ENCODE results near the gene CCDC102A. TPM values are rescaled to one million over a fixed set of nuclear protein-coding genes. Genes with fewer than 3 reads are reported as not detected.
A peak's percentile ranks its signal among the peaks of the same experiment; 100 is the strongest.

The CCDC102A gene
- total RNA-seq, 1 donor from 2014 or later = 6.4 TPM

DNA sequence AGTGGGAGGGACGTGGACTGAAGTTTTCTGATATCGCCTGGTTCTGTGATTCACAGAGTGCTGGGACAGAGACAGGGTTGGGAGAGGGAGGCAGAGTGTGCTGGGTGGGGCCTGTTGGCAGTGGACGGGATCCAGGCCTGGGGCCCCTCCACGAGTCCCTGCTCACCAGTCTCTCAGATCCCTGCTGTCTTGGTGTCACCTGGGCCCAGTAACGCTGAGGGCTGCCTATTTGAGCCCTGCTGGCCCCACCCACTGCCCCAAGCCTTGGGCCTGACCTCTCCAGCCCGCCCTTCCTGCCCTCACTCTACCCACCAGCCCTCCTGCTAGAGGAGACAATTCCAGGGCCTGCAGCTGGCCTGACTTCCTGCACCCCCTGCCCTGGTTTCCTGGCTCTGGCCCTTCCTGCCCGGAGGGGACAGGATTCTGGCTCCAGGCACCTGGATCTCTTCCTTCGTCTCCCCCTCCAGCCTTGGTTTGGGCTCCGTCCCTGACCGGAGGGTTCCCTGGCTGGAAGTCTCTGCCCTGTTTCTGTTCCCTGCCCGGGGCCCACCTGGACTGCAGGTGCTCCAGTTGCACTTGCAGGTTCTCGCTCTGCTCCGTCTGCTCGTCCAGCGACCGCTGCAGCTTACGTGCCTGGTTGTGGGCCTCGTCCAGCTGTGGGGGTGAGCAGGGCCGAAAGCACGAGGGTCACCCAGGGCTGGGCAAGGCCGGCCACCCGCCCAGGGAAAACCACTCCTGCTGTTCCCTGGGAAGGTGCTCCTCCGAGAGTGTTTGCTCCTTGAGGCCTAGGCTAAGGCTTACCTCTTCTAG, 21.4 kb downstream of the CCDC102A start:
- DNase-seq (ENCODE audit: low read depth, low spot score) = no peak
- H3K27ac Mint-ChIP-seq (ENCODE audit: unreplicated experiment) = peak overlapping the region; percentile 57
- H3K4me1 Mint-ChIP-seq = peaks cover 30% of the 10 kb centered on the region
- TF ChIP-seq, protein P1, sequence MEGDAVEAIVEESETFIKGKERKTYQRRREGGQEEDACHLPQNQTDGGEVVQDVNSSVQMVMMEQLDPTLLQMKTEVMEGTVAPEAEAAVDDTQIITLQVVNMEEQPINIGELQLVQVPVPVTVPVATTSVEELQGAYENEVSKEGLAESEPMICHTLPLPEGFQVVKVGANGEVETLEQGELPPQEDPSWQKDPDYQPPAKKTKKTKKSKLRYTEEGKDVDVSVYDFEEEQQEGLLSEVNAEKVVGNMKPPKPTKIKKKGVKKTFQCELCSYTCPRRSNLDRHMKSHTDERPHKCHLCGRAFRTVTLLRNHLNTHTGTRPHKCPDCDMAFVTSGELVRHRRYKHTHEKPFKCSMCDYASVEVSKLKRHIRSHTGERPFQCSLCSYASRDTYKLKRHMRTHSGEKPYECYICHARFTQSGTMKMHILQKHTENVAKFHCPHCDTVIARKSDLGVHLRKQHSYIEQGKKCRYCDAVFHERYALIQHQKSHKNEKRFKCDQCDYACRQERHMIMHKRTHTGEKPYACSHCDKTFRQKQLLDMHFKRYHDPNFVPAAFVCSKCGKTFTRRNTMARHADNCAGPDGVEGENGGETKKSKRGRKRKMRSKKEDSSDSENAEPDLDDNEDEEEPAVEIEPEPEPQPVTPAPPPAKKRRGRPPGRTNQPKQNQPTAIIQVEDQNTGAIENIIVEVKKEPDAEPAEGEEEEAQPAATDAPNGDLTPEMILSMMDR (conservative IDR thresholded peaks at IDR 0.05) = no peak
- no peaks in the 10 kb centered on the region for H3K36me3 Mint-ChIP-seq (ENCODE audit: low read depth)
- no peaks in the 10 kb centered on the region for H3K27me3 Mint-ChIP-seq (ENCODE audit: low read depth)
- no peak overlapping the region for H3K4me3 Mint-ChIP-seq
- H3K9me3 Mint-ChIP-seq = no peaks in the 10 kb centered on the region

DNA sequence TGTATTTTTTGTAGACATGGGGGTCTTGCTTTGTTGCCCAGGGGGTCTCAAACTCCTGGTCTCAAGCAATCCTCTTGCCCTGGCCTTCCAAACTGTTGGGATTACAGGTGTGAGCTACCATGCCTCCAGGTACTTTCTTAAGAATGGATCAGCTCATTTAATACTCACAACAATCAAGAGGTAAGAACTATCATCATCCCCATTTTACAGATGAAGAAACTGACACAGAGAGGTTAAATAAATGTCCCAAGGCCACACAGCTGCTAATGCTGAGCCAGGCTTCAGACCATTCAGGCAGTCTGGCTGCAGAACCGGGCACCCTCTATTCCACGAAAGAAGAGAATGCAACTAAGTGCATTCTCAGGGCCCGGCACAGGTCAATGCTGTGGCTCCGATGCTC, 22.0 kb downstream of the CCDC102A start:
- TF ChIP-seq, protein P1 (conservative IDR thresholded peaks at IDR 0.05) = no peak
- no peaks in the 10 kb centered on the region for H3K36me3 Mint-ChIP-seq (ENCODE audit: low read depth)
- no peak overlapping the region for H3K4me3 Mint-ChIP-seq
- no peak for DNase-seq (ENCODE audit: low read depth, low spot score)
- no peak overlapping the region for H3K27ac Mint-ChIP-seq (ENCODE audit: unreplicated experiment)
- H3K4me1 Mint-ChIP-seq = peaks cover 32% of the 10 kb centered on the region
- H3K27me3 Mint-ChIP-seq (ENCODE audit: low read depth) = no peaks in the 10 kb centered on the region
- no peaks in the 10 kb centered on the region for H3K9me3 Mint-ChIP-seq

DNA sequence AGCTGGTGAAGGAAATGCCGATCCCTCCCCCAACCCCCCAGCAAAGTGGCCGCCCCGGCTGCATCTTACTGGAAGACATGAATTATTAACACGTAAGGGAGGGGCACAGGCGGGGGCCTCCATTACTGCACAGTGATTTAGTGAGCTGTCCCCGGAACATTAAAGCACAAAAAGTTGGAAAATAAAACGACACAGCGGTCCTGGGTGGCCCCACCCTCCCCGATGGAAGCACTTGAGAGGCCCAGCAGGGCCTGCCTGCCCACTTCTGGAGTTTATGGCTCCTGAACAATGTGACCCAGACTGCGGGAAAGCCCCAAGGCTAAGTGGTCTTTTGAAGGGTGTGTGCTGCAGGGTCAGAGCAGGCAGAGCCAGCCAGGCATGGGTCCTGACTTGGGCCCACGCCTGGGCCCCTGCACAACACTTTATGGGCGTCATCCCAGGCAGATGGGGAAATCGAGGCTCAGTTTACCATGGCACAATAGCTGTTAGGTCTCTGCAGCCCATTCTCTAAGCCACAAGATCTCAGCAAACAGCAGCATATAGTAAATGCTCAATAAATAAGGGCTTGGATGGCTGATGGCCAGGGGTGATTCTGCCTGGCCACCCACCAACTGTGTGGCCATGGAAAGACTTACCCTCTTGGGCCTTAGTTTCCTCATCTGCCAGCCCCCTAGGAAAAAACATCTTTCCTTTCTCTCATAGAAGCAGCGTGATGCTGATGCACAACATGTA, 22.8 kb downstream of the CCDC102A start:
- TF ChIP-seq, protein P1 (conservative IDR thresholded peaks at IDR 0.05) = no peak
- no peak for DNase-seq (ENCODE audit: low read depth, low spot score)
- Mint-ChIP-seq H3K27ac (ENCODE audit: unreplicated experiment) (no peak overlapping the region), H3K9me3 (no peaks in the 10 kb centered on the region), H3K4me1 (peaks cover 34% of the 10 kb centered on the region), H3K27me3 (ENCODE audit: low read depth) (no peaks in the 10 kb centered on the region), H3K4me3 (peak overlapping the region; percentile 44), H3K36me3 (ENCODE audit: low read depth) (no peaks in the 10 kb centered on the region)

DNA sequence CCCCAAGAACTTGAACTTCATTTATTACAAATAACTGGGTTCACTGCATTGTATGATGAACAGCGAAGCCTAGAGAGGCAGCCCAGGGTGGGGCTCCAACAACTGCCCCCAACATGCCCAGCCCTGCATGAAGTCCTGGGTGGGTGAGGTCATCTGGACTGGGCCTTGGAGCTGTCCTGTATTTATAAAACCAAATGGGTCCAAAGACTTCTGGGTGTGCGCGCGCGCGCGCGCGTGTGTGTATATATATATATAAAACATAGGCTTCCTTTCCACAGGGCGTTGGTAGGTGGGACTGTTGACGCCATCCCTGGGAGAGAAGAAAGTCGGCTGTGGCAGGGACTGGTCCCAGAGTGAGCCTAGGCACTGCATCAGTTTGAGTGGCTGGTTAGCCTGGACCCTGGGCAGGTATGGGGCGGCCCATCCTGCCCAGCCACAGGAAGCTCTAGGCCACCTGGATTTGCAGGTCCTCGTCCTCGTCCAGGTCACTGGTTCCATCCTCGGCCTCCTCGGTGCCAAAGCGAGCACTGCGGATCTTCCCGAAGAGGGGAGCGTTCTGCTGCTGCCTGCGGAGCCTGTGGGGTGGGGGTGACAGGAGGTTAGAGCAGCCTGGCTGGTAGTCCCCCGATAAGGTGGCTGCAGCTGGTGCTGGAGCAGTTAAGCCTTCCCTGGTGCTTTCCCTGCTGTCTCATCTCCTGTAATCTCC, 23.9 kb downstream of the CCDC102A start:
- H3K36me3 Mint-ChIP-seq (ENCODE audit: low read depth) = no peaks in the 10 kb centered on the region
- no peak overlapping the region for H3K4me3 Mint-ChIP-seq
- no peak for DNase-seq (ENCODE audit: low read depth, low spot score)
- no peaks in the 10 kb centered on the region for H3K27me3 Mint-ChIP-seq (ENCODE audit: low read depth)
- TF ChIP-seq, protein P1 (conservative IDR thresholded peaks at IDR 0.05) = no peak
- no peaks in the 10 kb centered on the region for H3K9me3 Mint-ChIP-seq
- H3K27ac Mint-ChIP-seq (ENCODE audit: unreplicated experiment) = no peak overlapping the region
- peaks cover 36% of the 10 kb centered on the region for H3K4me1 Mint-ChIP-seq

DNA sequence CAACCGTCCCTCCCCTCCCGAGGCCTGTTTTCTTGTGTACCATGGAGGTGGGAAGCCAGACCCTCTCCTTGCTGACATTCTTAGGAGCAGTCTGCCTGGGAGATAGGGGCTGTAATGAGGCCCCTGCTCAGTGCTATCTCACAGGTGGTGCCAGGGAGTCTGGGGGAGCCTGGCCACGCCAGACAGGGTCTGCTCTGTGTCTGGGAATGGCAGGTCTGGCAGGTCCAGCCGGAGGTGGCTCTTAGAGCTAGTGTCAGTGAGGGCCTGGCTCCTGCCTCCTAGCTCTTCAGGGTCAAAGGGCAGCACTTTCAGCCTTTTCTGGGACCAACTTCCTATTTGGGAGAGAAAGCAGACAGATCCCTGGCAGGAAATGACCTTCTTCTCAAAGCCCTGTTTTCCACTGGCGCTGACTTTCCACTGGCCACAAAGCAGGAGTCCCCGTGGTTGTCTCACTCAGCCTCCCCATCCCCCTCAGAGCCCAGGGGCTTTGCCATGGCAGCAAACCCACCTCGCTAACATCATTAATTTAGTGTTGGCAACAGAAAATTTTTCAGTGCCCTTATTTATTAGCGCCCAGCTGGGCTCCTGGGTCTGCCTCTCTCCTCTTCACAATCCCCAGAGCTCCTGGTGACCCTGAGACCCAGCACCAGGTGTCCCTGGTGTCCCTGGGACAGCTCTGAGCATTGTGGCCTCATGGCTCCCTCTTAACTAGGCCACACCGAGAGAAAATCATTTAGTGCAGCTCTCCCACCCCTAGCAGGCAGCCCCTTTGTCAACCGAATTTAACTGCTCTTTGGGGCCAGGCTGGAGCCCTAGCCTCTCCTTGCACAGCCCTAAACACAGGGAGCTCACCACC, 26.1 kb downstream of the CCDC102A start:
- DNase-seq (ENCODE audit: low read depth, low spot score) = no peak
- Mint-ChIP-seq H3K27me3 (ENCODE audit: low read depth) (no peaks in the 10 kb centered on the region), H3K36me3 (ENCODE audit: low read depth) (no peaks in the 10 kb centered on the region), H3K27ac (ENCODE audit: unreplicated experiment) (peak overlapping the region; percentile 12), H3K4me1 (peaks cover 29% of the 10 kb centered on the region), H3K9me3 (no peaks in the 10 kb centered on the region), H3K4me3 (no peak overlapping the region)
- TF ChIP-seq, protein P1 (conservative IDR thresholded peaks at IDR 0.05) = no peak
